BLaER1 treated with 17β-estradiol and CSF1 and Interleukin-3, amounts not matched to agents 10 nM and 100 nM (cell line): ENCODE results near the gene GATB.

Source experiments
- H3K27ac ChIP-seq, 11 experiments: shearing (Covaris generic); formaldehyde crosslinking; 2 replicates each; pipeline ENCODE4 v1.8.1; 2022
- H3K27me3 ChIP-seq, 11 experiments: shearing (Covaris generic); formaldehyde crosslinking; 2 replicates each; pipeline ENCODE4 v1.8.1; 2022
- H3K36me3 ChIP-seq, 11 experiments: shearing (Covaris generic); formaldehyde crosslinking; 2 replicates each; pipeline ENCODE4 v1.8.1; 2022
- H3K4me1 ChIP-seq, 10 experiments: shearing (Covaris generic); formaldehyde crosslinking; 2 replicates each; pipeline ENCODE4 v1.8.1; 2022
- H3K4me2 ChIP-seq, 11 experiments: shearing (Covaris generic); formaldehyde crosslinking; 2 replicates each; pipeline ENCODE4 v1.8.1; 2022
- H3K4me3 ChIP-seq, 10 experiments: shearing (Covaris generic); formaldehyde crosslinking; 2 replicates each; pipeline ENCODE4 v1.8.1; 2022
- H3K9ac ChIP-seq, 11 experiments: shearing (Covaris generic); formaldehyde crosslinking; 2 replicates each; pipeline ENCODE4 v1.8.1; 2022
- H3K9me3 ChIP-seq, 11 experiments: shearing (Covaris generic); formaldehyde crosslinking; replicated peaks in 1 of 11; 2 replicates each; pipeline ENCODE4 v1.8.1; 2022
- H4K20me1 ChIP-seq, 11 experiments: shearing (Covaris generic); formaldehyde crosslinking; 2 replicates each; pipeline ENCODE4 v1.8.1; 2022
- Cebpa-rat ChIP-seq, 11 experiments: shearing (Covaris generic); IDR thresholded peaks; 2 replicates each; pipeline ENCODE4 v1.8.1; 2022

Gene GATB

DNA sequence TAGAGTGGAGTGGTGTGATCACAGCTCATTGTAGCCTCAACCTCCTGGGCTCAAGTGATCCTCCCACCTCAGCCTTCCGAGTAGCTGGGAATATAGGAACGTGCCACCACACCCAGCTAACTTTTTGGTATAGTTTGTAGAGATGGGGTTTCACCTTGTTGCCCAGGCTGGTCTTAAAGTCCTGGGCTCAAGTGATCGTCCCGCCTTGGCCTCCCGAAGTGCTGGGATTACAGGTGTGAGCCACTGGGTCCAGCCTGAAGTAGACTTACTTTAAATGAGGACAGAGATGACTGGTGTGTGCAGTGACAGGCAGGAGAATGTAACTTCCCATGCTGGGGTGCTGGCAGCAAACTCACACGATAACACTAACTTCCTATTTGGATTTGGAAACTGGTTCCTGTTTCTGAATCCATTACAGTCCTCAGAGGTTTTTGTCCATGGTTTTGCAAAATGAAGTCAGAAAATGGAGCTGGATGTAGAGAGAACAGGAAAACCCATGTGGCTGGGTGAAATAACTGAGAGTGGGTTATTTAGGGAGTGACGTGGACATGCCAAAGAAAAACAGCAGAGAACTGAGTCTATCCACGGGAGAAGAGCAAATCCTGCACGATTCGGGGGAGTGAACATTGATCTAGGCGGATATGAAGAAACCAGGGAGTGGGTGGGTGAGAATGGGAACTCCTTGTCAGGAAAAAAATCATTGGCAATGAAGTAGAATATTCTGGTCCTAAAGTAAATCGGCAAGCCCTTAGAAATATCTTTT lies 95.6 kb downstream of the GATB start:
- H3K4me1 ChIP-seq, result peaks cover 0 to 13% (median 0%) of the 10 kb centered on the region in 10 experiments; a peak in 6 of 20 replicates
- peak overlapping the region in 2 of 11 experiments; percentile 15 to 24; a peak in 4 of 22 replicates for H3K4me2 ChIP-seq
- no peaks in the 10 kb centered on the region; a peak in 1 of 22 replicates for H4K20me1 ChIP-seq
- no peaks in the 10 kb centered on the region for H3K9me3 ChIP-seq
- no peak for TF ChIP-seq Cebpa-rat (IDR thresholded peaks at IDR 0.05)
- no peaks in the 10 kb centered on the region for H3K36me3 ChIP-seq
- H3K27me3 ChIP-seq, result no peaks in the 10 kb centered on the region
- H3K4me3 ChIP-seq, result no peak overlapping the region
- no peak overlapping the region for H3K27ac ChIP-seq
- H3K9ac ChIP-seq, result no peak overlapping the region

DNA sequence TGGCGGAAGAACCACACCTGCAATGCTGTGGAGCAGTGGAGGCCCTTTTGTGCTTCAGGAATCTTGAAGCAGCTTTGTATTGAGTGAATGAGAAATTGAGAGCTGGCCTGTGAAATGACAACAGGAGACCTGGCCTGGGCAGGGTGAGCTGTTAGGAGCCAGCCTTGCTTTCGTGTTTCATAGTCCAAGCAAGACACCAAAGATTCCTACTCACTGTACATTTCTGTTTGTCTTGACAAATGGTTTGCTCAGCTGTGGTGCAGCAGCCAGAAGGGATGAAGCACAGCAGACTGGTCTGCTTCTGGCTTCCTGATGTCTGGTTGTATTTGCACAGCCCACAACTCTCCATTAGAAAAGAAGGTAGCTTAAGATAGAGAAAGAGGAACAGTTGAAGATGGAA lies 96.5 kb downstream of the GATB start:
- H3K4me2 ChIP-seq, result no peak overlapping the region
- no peak overlapping the region for H3K4me3 ChIP-seq
- H3K36me3 ChIP-seq, result no peaks in the 10 kb centered on the region
- H4K20me1 ChIP-seq, result no peaks in the 10 kb centered on the region; a peak in 1 of 22 replicates
- H3K27ac ChIP-seq, result no peak overlapping the region
- no peak overlapping the region for H3K9ac ChIP-seq
- no peak for TF ChIP-seq Cebpa-rat (IDR thresholded peaks at IDR 0.05)
- no peaks in the 10 kb centered on the region for H3K9me3 ChIP-seq
- no peaks in the 10 kb centered on the region for H3K27me3 ChIP-seq
- H3K4me1 ChIP-seq, result peaks cover 2 to 16% (median 6%) of the 10 kb centered on the region in 10 experiments

- Histone ChIP-seq H3K9me3 (no peaks in the 10 kb centered on the region), H3K36me3 (no peaks in the 10 kb centered on the region), H3K27me3 (no peaks in the 10 kb centered on the region), H3K4me1 (peaks cover 8 to 22% (median 12%) of the 10 kb centered on the region in 10 experiments), H3K9ac (no peak overlapping the region), H3K27ac (no peak overlapping the region), H3K4me3 (no peak overlapping the region), H3K4me2 (no peak overlapping the region), H4K20me1 (no peaks in the 10 kb centered on the region; a peak in 1 of 22 replicates)
- TF ChIP-seq Cebpa-rat (IDR thresholded peaks at IDR 0.05), result no peak
Measured at GRCh38 chr4:151663109-151663508, 97.7 kb downstream of the GATB start.

DNA sequence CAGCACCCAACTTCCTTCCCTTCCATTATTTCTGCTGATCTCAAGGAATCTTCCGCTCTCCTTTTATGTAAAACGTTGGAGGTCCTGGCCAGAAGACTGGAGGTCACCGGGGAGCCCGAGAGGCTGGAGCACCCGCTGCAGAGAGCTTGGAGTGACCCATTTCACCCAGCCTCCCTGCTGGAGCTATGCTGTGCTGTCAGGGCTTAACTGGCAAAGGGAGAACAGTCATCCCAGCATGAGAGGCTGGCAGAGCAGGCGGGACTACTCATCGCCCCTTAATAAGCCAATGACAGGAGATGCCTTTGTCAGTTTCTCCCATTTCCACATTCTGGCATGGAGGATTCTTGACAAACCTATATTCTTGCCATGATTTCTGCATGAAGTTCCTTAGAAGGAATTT lies 98.9 kb downstream of the GATB start:
- H4K20me1 ChIP-seq, result no peaks in the 10 kb centered on the region; a peak in 1 of 22 replicates
- H3K36me3 ChIP-seq, result no peaks in the 10 kb centered on the region
- no peak overlapping the region for H3K27ac ChIP-seq
- H3K4me3 ChIP-seq, result no peak overlapping the region
- no peak overlapping the region for H3K4me2 ChIP-seq
- TF ChIP-seq Cebpa-rat (IDR thresholded peaks at IDR 0.05), result no peak
- H3K9me3 ChIP-seq, result no peaks in the 10 kb centered on the region
- peaks cover 8 to 22% (median 12%) of the 10 kb centered on the region in 10 experiments for H3K4me1 ChIP-seq
- H3K9ac ChIP-seq, result no peak overlapping the region
- no peaks in the 10 kb centered on the region for H3K27me3 ChIP-seq

DNA sequence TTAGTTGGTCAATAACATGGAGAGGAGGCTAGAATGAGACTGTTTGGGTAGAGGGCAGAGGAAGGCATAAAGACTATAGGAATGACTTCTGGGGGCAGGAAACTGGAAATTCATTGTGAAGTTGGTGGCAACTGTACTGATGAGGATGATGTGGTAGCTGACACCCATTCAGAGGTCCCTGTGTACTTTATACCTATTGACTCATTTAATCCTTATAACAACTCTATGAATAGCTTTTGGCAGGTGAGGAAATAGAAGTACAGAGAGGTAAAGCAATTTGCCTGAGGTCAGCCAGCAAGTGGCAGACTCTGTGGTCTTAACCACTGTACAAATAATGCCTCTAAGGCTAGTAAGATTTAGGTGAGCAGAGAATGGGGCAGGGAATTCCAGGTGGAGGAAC lies 100.1 kb downstream of the GATB start:
- H3K36me3 ChIP-seq, result no peaks in the 10 kb centered on the region
- no peaks in the 10 kb centered on the region for H3K9me3 ChIP-seq
- no peak overlapping the region for H3K4me2 ChIP-seq
- TF ChIP-seq Cebpa-rat (IDR thresholded peaks at IDR 0.05), result no peak
- no peaks in the 10 kb centered on the region for H3K27me3 ChIP-seq
- peaks cover 8 to 22% (median 12%) of the 10 kb centered on the region in 10 experiments for H3K4me1 ChIP-seq
- no peak overlapping the region for H3K9ac ChIP-seq
- no peaks in the 10 kb centered on the region for H4K20me1 ChIP-seq
- H3K4me3 ChIP-seq, result no peak overlapping the region
- H3K27ac ChIP-seq, result no peak overlapping the region

- no peak overlapping the region for H3K4me3 ChIP-seq
- no peak overlapping the region for H3K9ac ChIP-seq
- H3K4me2 ChIP-seq, result peak overlapping the region in 10 of 11 experiments; percentile 15 to 52 (median 45); a peak in 15 of 22 replicates
- no peaks in the 10 kb centered on the region for H4K20me1 ChIP-seq
- peaks cover 3 to 14% (median 11%) of the 10 kb centered on the region in 10 experiments for H3K4me1 ChIP-seq
- no peaks in the 10 kb centered on the region for H3K27me3 ChIP-seq
- H3K27ac ChIP-seq, result 0 out of 22 replicates have a peak overlapping the region, but pooled peaks of 1 of the 11 experiments have one; percentile 2
- no peak for TF ChIP-seq Cebpa-rat (IDR thresholded peaks at IDR 0.05)
- H3K9me3 ChIP-seq, result no peaks in the 10 kb centered on the region
- no peaks in the 10 kb centered on the region for H3K36me3 ChIP-seq
Measured at GRCh38 chr4:151659601-151660364, 101.0 kb downstream of the GATB start.

GRCh38 chr4:151658959-151659600 lies 101.7 kb downstream of the GATB start:
- H4K20me1 ChIP-seq, result no peaks in the 10 kb centered on the region
- no peak for TF ChIP-seq Cebpa-rat (IDR thresholded peaks at IDR 0.05)
- 0 out of 22 replicates have a peak overlapping the region, but pooled peaks of 1 of the 11 experiments have one; percentile 13 for H3K27ac ChIP-seq
- no peaks in the 10 kb centered on the region for H3K9me3 ChIP-seq
- H3K27me3 ChIP-seq, result no peaks in the 10 kb centered on the region
- peaks cover 0 to 14% (median 11%) of the 10 kb centered on the region in 10 experiments; a peak in 19 of 20 replicates for H3K4me1 ChIP-seq
- H3K36me3 ChIP-seq, result no peaks in the 10 kb centered on the region
- no peak overlapping the region for H3K9ac ChIP-seq
- peak overlapping the region in 10 of 11 experiments; percentile 15 to 52 (median 45); a peak in 16 of 22 replicates for H3K4me2 ChIP-seq
- H3K4me3 ChIP-seq, result no peak overlapping the region

DNA sequence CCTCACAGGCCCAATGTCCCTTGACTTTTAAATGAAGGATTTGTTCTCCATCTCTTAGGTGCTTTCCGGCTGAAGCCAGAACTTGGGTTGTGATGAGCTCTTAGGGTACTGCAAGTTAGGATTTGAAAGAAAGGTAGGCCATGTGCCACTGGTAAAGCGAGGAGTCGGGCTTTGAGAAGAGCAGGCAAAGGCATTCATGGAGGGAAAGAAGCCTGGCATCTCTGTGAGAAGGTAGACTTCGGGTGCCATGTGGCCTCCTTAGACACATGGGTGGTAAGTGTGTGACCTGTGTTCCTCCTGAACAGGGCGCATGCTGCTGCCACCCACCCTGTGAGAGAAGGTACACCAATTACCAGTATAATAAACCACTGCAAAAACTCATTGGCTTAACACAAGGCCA lies 102.9 kb downstream of the GATB start:
- Histone ChIP-seq H3K27me3 (no peaks in the 10 kb centered on the region), H3K9me3 (no peaks in the 10 kb centered on the region), H3K9ac (no peak overlapping the region), H3K27ac (no peak overlapping the region), H3K36me3 (no peaks in the 10 kb centered on the region), H3K4me1 (peaks cover 0 to 14% (median 11%) of the 10 kb centered on the region in 10 experiments; a peak in 19 of 20 replicates), H3K4me3 (no peak overlapping the region), H4K20me1 (no peaks in the 10 kb centered on the region), H3K4me2 (no peak overlapping the region)
- TF ChIP-seq Cebpa-rat (IDR thresholded peaks at IDR 0.05), result no peak

DNA sequence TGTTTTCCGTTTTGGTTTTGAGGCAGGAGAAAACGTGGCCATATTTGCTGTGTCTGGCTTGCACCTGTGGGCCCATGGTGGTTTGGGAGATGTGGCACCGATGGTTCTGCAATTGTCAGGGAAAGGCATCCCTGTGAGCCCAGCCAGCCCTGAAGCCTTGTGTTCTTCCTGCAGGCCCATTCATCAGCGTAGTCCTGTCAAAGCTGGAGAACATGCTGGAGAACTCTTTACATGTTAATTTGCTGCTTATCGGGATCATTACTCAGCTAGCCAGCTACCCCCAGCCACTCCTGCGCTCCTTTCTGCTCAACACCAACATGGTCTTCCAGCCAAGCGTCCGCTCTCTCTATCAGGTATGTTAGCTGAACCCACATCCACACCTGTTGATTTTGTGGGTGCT lies 104.7 kb downstream of the GATB start:
- H3K4me3 ChIP-seq, result no peak overlapping the region
- H3K36me3 ChIP-seq, result no peaks in the 10 kb centered on the region
- no peaks in the 10 kb centered on the region for H3K9me3 ChIP-seq
- H3K4me1 ChIP-seq, result peaks cover 0 to 14% (median 11%) of the 10 kb centered on the region in 10 experiments; a peak in 19 of 20 replicates
- H3K4me2 ChIP-seq, result no peak overlapping the region
- no peak overlapping the region for H3K9ac ChIP-seq
- no peak for TF ChIP-seq Cebpa-rat (IDR thresholded peaks at IDR 0.05)
- no peaks in the 10 kb centered on the region for H3K27me3 ChIP-seq
- H4K20me1 ChIP-seq, result no peaks in the 10 kb centered on the region
- H3K27ac ChIP-seq, result no peak overlapping the region
